Endothelial cell of umbilical vein (primary cell): ENCODE results near the gene DGUOK.

Source experiments
- EZH2 ChIP-seq: IDR thresholded peaks from 2 replicates; pipeline ENCODE4 v1.6.1; 2012; ENCODE audit warnings: borderline replicate concordance, low read depth, mild to moderate bottlenecking, moderate library complexity, low read length, inconsistent platforms; ENCODE audit not compliant: severe bottlenecking
- MYC ChIP-seq: IDR thresholded peaks from one replicate; pipeline ENCODE4 v1.6.1; 2011; ENCODE audit warnings: mild to moderate bottlenecking, low read depth, low read length
- TF ChIP-seq, protein P1 (sequence below), 2 donors: IDR thresholded peaks; 1 replicate in 1 of 2; 2 replicates in 1 of 2; pipeline ENCODE4 v1.5.1; 2011; ENCODE audit warnings: low read length in 2 of 2, mild to moderate bottlenecking in 2 of 2, moderate library complexity in 2 of 2, control low read depth in 1 of 2, inconsistent platforms in 1 of 2, low read depth in 1 of 2; ENCODE audit not compliant: insufficient read depth in 1 of 2; ENCODE audit errors: extremely low read depth in 1 of 2

DNA sequence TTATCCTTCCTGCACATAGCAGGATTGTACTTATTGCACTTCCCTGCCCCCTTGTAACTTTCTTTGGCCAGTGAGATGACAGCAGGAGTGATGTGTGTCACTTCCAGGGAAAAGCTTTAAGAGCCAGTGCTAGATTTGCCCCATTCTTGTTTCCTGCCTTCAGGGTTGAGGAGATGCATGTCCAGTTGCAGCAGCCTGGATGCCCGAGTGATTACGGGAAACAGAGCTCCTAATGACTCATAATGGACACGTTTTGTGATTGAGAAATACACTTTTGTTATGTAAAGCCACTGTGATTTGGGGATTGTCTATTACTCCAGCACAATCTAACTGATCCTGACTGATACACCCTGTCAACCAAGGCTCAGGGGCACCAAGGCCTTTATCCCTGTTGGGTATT lies 53.0 kb downstream of the DGUOK start:
- no peak for TF ChIP-seq EZH2
- TF ChIP-seq, protein P1, sequence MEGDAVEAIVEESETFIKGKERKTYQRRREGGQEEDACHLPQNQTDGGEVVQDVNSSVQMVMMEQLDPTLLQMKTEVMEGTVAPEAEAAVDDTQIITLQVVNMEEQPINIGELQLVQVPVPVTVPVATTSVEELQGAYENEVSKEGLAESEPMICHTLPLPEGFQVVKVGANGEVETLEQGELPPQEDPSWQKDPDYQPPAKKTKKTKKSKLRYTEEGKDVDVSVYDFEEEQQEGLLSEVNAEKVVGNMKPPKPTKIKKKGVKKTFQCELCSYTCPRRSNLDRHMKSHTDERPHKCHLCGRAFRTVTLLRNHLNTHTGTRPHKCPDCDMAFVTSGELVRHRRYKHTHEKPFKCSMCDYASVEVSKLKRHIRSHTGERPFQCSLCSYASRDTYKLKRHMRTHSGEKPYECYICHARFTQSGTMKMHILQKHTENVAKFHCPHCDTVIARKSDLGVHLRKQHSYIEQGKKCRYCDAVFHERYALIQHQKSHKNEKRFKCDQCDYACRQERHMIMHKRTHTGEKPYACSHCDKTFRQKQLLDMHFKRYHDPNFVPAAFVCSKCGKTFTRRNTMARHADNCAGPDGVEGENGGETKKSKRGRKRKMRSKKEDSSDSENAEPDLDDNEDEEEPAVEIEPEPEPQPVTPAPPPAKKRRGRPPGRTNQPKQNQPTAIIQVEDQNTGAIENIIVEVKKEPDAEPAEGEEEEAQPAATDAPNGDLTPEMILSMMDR (IDR thresholded peaks at IDR 0.05; ENCODE audit: extremely low read depth in 1 of 2, insufficient read depth in 1 of 2, low read depth in 1 of 2, low read length in 2 of 2): no peak
- no peak for TF ChIP-seq MYC
